IMR-90 (cell line): ENCODE measurements around the gene OGFR.

Experiments used
- CEBPB ChIP-seq: IDR thresholded peaks from 2 replicates; pipeline ENCODE4 v1.6.1; 2012; ENCODE audit warnings: low read depth, low read length, improper control_type of control experiment
- MAFK ChIP-seq: IDR thresholded peaks from 2 replicates; pipeline ENCODE4 v1.6.1; 2012; ENCODE audit warnings: low read depth, low read length, improper control_type of control experiment
- MXI1 ChIP-seq: IDR thresholded peaks from 2 replicates; pipeline ENCODE4 v1.6.1; 2012; ENCODE audit warnings: low read depth, mild to moderate bottlenecking, low read length, moderate library complexity, borderline replicate concordance
- POLR2A ChIP-seq: IDR thresholded peaks from 2 replicates; pipeline ENCODE4 v1.6.1; 2012; ENCODE audit warnings: mild to moderate bottlenecking, low read depth, low read length
- RAD21 ChIP-seq: IDR thresholded peaks from 2 replicates; pipeline ENCODE4 v1.6.1; 2012; ENCODE audit warnings: low read length, improper control_type of control experiment
- SMC3 ChIP-seq: fragments of 150-350 bp; IDR thresholded peaks from 2 replicates; pipeline ENCODE4 v1.6.1; 2016; ENCODE audit warnings: low read depth, mild to moderate bottlenecking, antibody characterized with exemption, low read length, moderate library complexity
- USF2 ChIP-seq: fragments of 150-350 bp; IDR thresholded peaks from 2 replicates; pipeline ENCODE4 v1.6.1; 2017; ENCODE audit warnings: mild to moderate bottlenecking, antibody characterized with exemption, low read length, low read depth
- TF ChIP-seq, protein P1 (sequence below): conservative IDR thresholded peaks from 2 replicates; pipeline ENCODE4 v1.5.1; 2012; ENCODE audit warnings: mild to moderate bottlenecking, low read depth, low read length, improper control_type of control experiment

- TF ChIP-seq, protein P1, sequence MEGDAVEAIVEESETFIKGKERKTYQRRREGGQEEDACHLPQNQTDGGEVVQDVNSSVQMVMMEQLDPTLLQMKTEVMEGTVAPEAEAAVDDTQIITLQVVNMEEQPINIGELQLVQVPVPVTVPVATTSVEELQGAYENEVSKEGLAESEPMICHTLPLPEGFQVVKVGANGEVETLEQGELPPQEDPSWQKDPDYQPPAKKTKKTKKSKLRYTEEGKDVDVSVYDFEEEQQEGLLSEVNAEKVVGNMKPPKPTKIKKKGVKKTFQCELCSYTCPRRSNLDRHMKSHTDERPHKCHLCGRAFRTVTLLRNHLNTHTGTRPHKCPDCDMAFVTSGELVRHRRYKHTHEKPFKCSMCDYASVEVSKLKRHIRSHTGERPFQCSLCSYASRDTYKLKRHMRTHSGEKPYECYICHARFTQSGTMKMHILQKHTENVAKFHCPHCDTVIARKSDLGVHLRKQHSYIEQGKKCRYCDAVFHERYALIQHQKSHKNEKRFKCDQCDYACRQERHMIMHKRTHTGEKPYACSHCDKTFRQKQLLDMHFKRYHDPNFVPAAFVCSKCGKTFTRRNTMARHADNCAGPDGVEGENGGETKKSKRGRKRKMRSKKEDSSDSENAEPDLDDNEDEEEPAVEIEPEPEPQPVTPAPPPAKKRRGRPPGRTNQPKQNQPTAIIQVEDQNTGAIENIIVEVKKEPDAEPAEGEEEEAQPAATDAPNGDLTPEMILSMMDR: no peak
- TF ChIP-seq POLR2A (no peak), USF2 (no peak), SMC3 (no peak), MAFK (no peak), CEBPB (no peak), RAD21 (no peak), MXI1 (no peak)
Observed at GRCh38 chr20:62831361-62831788, 26.7 kb downstream of the OGFR start.
